H1 (cell line): ENCODE measurements around the gene MID1. TPM values are rescaled to one million over a fixed set of nuclear protein-coding genes. Genes with fewer than 3 reads are reported as not detected.

Source experiments
- CTCF ChIA-PET: fragments of 300-600 bp; sonication (Branson Sonifier 250); formaldehyde crosslinking; loops from one replicate; lab custom pipeline; 2021; ENCODE audit not compliant: partially characterized antibody; lab: Charles Lee
- POLR2A ChIA-PET: fragments of 300-600 bp; sonication (Branson Sonifier 250); formaldehyde crosslinking; loops from one replicate; lab custom pipeline; 2021; ENCODE audit warnings: inconsistent platforms; ENCODE audit not compliant: partially characterized antibody; lab: Charles Lee
- DNase-seq, 2 experiments: peaks; one replicate each; pipeline versions ENCODE4 v3.0.0 to v3.0.0-alpha.2; 2010 to 2022; ENCODE audit warnings: low spot score in 2 of 2, low read depth in 1 of 2, mixed read lengths in 1 of 2
- FAIRE-seq: peaks from 2 replicates; lab custom pipeline; 2011; peaks lifted over from hg19 to GRCh38; lab: Jason Lieb, UNC
- H2AFZ ChIP-seq: 2 replicates; pipeline ENCODE4 v1.8.1; 2012; ENCODE audit warnings: low read length, inconsistent platforms
- H2AK5ac ChIP-seq: 2 replicates; pipeline ENCODE4 v1.6.1; 2013; ENCODE audit warnings: low read depth, low read length
- H2BK120ac ChIP-seq: replicated peaks from 2 replicates; pipeline ENCODE3; 2013; ENCODE audit warnings: low read depth, low read length, inconsistent platforms
- H2BK12ac ChIP-seq: 2 replicates; pipeline ENCODE4 v1.6.1; 2013; ENCODE audit warnings: low read depth, low read length
- H2BK15ac ChIP-seq: 2 replicates; pipeline ENCODE4 v1.6.1; 2013; ENCODE audit warnings: low read length
- H2BK20ac ChIP-seq: 2 replicates; pipeline ENCODE4 v1.6.1; 2013; ENCODE audit warnings: low read length
- H2BK5ac ChIP-seq: 2 replicates; pipeline ENCODE4 v1.6.1; 2013; ENCODE audit warnings: low read depth, low read length
- H3K14ac ChIP-seq: 2 replicates; pipeline ENCODE4 v1.6.1; 2013; ENCODE audit warnings: inconsistent platforms; ENCODE audit not compliant: insufficient read length
- H3K18ac ChIP-seq: 2 replicates; pipeline ENCODE4 v1.6.1; 2013; ENCODE audit warnings: low read length; ENCODE audit errors: extremely low read depth
- H3K23ac ChIP-seq: 2 replicates; pipeline ENCODE4 v1.6.1; 2013; ENCODE audit warnings: inconsistent platforms; ENCODE audit not compliant: insufficient read length
- H3K23me2 ChIP-seq: 2 replicates; pipeline ENCODE4 v1.6.1; 2013; ENCODE audit warnings: low read depth, low read length
- H3K27ac ChIP-seq: 2 replicates; pipeline ENCODE4 v1.6.1; 2011; ENCODE audit warnings: low read depth, low read length, inconsistent platforms
- H3K27me3 ChIP-seq, 4 experiments: replicated peaks in 1 of 4; 1 replicate in 1 of 4; 2 replicates in 3 of 4; pipeline versions ENCODE4 v1.6.1 to v1.8.1; 2011 to 2013; ENCODE audit warnings: low read length in 3 of 4, mild to moderate bottlenecking in 3 of 4, inconsistent platforms in 2 of 4, mixed read lengths in 2 of 4, moderate library complexity in 1 of 4; ENCODE audit not compliant: control insufficient read depth in 3 of 4, insufficient read depth in 3 of 4; ENCODE audit errors: extremely low read depth in 1 of 4
- H3K36me3 ChIP-seq, 4 experiments: 2 replicates each; pipeline versions ENCODE4 v1.6.1 to v1.8.1; 2011 to 2013; ENCODE audit warnings: mild to moderate bottlenecking in 4 of 4, low read length in 3 of 4, moderate library complexity in 2 of 4, control low read depth in 1 of 4, inconsistent platforms in 1 of 4; ENCODE audit not compliant: insufficient read depth in 4 of 4, control insufficient read depth in 2 of 4
- H3K4ac ChIP-seq: replicated peaks from 2 replicates; pipeline ENCODE3; 2013; ENCODE audit warnings: low read length, low read depth, mixed read lengths, inconsistent platforms; ENCODE audit not compliant: insufficient read length
- H3K4me1 ChIP-seq, 4 experiments: replicated peaks in 1 of 4; 1 replicate in 1 of 4; 2 replicates in 3 of 4; pipeline versions ENCODE4 v1.6.1 to v1.8.1; 2011 to 2013; ENCODE audit warnings: low read length in 3 of 4, inconsistent platforms in 2 of 4, mixed read lengths in 1 of 4; ENCODE audit not compliant: insufficient read depth in 4 of 4, control insufficient read depth in 3 of 4
- H3K4me2 ChIP-seq, 2 experiments: 2 replicates each; pipeline versions ENCODE4 v1.6.1 to v1.8.1; 2011 to 2013; ENCODE audit warnings: low read depth in 2 of 2, low read length in 2 of 2, control low read depth in 1 of 2, inconsistent platforms in 1 of 2, mild to moderate bottlenecking in 1 of 2; ENCODE audit not compliant: insufficient read depth in 1 of 2
- H3K4me3 ChIP-seq, 4 experiments: fragments of 200-600, 300-600 bp in 1 of 4; sonication (generic), shearing (Covaris generic), sonication (Bioruptor Twin) in 1 of 4; 2 replicates each; pipeline versions ENCODE4 v1.5.1 to v1.8.1; 2011 to 2016; ENCODE audit warnings: low read length in 4 of 4, low read depth in 3 of 4, control low read depth in 2 of 4, inconsistent platforms in 2 of 4, mild to moderate bottlenecking in 2 of 4, mixed read lengths in 1 of 4, moderate library complexity in 1 of 4; ENCODE audit not compliant: insufficient read depth in 2 of 4; ENCODE audit errors: extremely low read depth in 1 of 4
- H3K56ac ChIP-seq: replicated peaks from 2 replicates; pipeline ENCODE3; 2013; ENCODE audit warnings: low read depth, mild to moderate bottlenecking, mixed read lengths, low read length, inconsistent platforms; ENCODE audit not compliant: insufficient read length
- H3K79me1 ChIP-seq: 2 replicates; pipeline ENCODE4 v1.6.1; 2013; ENCODE audit warnings: low read depth, low read length, control low read depth
- H3K79me2 ChIP-seq, 2 experiments: 2 replicates each; pipeline versions ENCODE4 v1.6.1 to v1.8.1; 2012 to 2013; ENCODE audit warnings: low read length in 2 of 2, mild to moderate bottlenecking in 2 of 2, inconsistent platforms in 1 of 2; ENCODE audit not compliant: insufficient read depth in 2 of 2, control insufficient read depth in 1 of 2
- H3K9ac ChIP-seq, 4 experiments: replicated peaks in 1 of 4; 1 replicate in 1 of 4; 2 replicates in 3 of 4; pipeline versions ENCODE4 v1.6.1 to v1.8.1; 2011 to 2013; ENCODE audit warnings: low read depth in 3 of 4, low read length in 3 of 4, control low read depth in 2 of 4, mild to moderate bottlenecking in 2 of 4, moderate library complexity in 2 of 4, inconsistent platforms in 1 of 4; ENCODE audit errors: extremely low read depth in 1 of 4
- H3K9me3 ChIP-seq, 2 experiments: 2 replicates each; pipeline versions ENCODE4 v1.6.1 to v1.8.1; 2012 to 2013; ENCODE audit warnings: mild to moderate bottlenecking in 2 of 2, moderate library complexity in 2 of 2, control low read depth in 1 of 2, inconsistent platforms in 1 of 2, low read depth in 1 of 2, low read length in 1 of 2, mixed read lengths in 1 of 2; ENCODE audit not compliant: insufficient read depth in 2 of 2
- H4K20me1 ChIP-seq, 2 experiments: replicated peaks in 1 of 2; 2 replicates each; pipeline versions ENCODE3 to v1.8.1; 2011 to 2013; ENCODE audit warnings: inconsistent platforms in 2 of 2, low read length in 2 of 2, mild to moderate bottlenecking in 1 of 2; ENCODE audit not compliant: insufficient read depth in 2 of 2, control insufficient read depth in 1 of 2
- H4K5ac ChIP-seq: 2 replicates; pipeline ENCODE4 v1.6.1; 2013; ENCODE audit warnings: low read length, low read depth, mixed read lengths, inconsistent platforms; ENCODE audit not compliant: insufficient read length
- H4K8ac ChIP-seq: 2 replicates; pipeline ENCODE4 v1.8.0; 2013; ENCODE audit warnings: mild to moderate bottlenecking, moderate library complexity, low read length, inconsistent platforms; ENCODE audit not compliant: insufficient read depth; ENCODE audit errors: extremely low read depth
- H4K91ac ChIP-seq: replicated peaks from 2 replicates; pipeline ENCODE3; 2013; ENCODE audit warnings: low read length, mixed read lengths, inconsistent platforms; ENCODE audit not compliant: insufficient read length
- CEBPB ChIP-seq: IDR thresholded peaks from 2 replicates; pipeline ENCODE4 v1.6.1; 2012; ENCODE audit warnings: low read depth, low read length
- JUN ChIP-seq: IDR thresholded peaks from 2 replicates; pipeline ENCODE4 v1.6.1; 2011; ENCODE audit warnings: low read depth, mild to moderate bottlenecking, improper control_type of control experiment, low read length
- JUND ChIP-seq: IDR thresholded peaks from 2 replicates; pipeline ENCODE4 v1.6.1; 2011; ENCODE audit warnings: mild to moderate bottlenecking, improper control_type of control experiment, low read length
- KDM1A ChIP-seq: fragments of 200-600, 300-600 bp; sonication (generic); IDR thresholded peaks from 2 replicates; pipeline ENCODE4 v1.7.1; 2016; ENCODE audit warnings: mild to moderate bottlenecking, low read length, borderline replicate concordance
- NRF1 ChIP-seq: IDR thresholded peaks from 2 replicates; pipeline ENCODE4 v1.6.1; 2011; ENCODE audit warnings: mild to moderate bottlenecking, low read depth, low read length, improper control_type of control experiment
- RBBP5 ChIP-seq: IDR thresholded peaks from 2 replicates; pipeline ENCODE4 v1.7.1; 2012; ENCODE audit warnings: low read depth, mild to moderate bottlenecking, inconsistent platforms, low read length, moderate library complexity, borderline replicate concordance
- RNF2 ChIP-seq: fragments of 200-900, 300-1000 bp; sonication (generic); IDR thresholded peaks from 2 replicates; pipeline ENCODE4 v1.7.1; 2016; ENCODE audit warnings: borderline replicate concordance, low read depth, mild to moderate bottlenecking, antibody characterized with exemption, low read length; ENCODE audit not compliant: poor library complexity, severe bottlenecking; ENCODE audit errors: missing control alignments
- SUZ12 ChIP-seq: fragments of 200-600 bp; sonication (generic); IDR thresholded peaks from 2 replicates; pipeline ENCODE4 v1.6.1; 2012; ENCODE audit warnings: mild to moderate bottlenecking, inconsistent platforms, low read length, moderate library complexity, mixed read lengths
- WGBS, 2 experiments: shearing (Covaris generic) in 1 of 2; methylation state at CpG; one replicate each; pipeline versions ENCODE4 v1.1.6 to v1.1.7; 2013 to 2015; ENCODE audit warnings: low lambda C conversion rate in 2 of 2, mixed read lengths in 2 of 2, inconsistent platforms in 1 of 2, low coverage in 1 of 2, missing lambda C conversion rate in 1 of 2; ENCODE audit not compliant: insufficient replicate concordance in 2 of 2, insufficient coverage in 1 of 2, insufficient read length in 1 of 2; ENCODE audit errors: extremely low coverage in 1 of 2, missing lambda C conversion rate in 1 of 2; 5-methylcytosine and 5-hydroxymethylcytosine counted together
- polyA plus RNA-seq, 7 experiments: library from polyadenylated mRNA; depleted of rRNA in 3 of 7; stranded (reverse) in 5 of 7; unstranded in 2 of 7; fragments of >200 nt in 5 of 7; fragments of 200-250 nt in 2 of 7; gene quantifications; 1 replicate in 5 of 7; 2 replicates in 1 of 7; 4 replicates in 1 of 7; pipeline versions ENCODE4 v1.2.1 to v1.2.3, GENCODE V29; 2011 to 2013; ENCODE audit warnings: missing spikeins in 2 of 7, mixed read lengths in 2 of 7
- total RNA-seq: library from RNA; stranded (reverse); fragmentation: NEBNext Ultra II Directional; extraction: Animal tissue kit (Norgen Biotek cat#: 25700); gene quantifications from 2 replicates; pipeline ENCODE4 v1.2.1, GENCODE V29; 2021

MID1 gene
- total and polyA plus RNA-seq, 2 of the 8 experiments (the other 6 are each of a cell fraction or from before 2014, with no cell fraction given) = 12.9 to 54.3 TPM

DNA sequence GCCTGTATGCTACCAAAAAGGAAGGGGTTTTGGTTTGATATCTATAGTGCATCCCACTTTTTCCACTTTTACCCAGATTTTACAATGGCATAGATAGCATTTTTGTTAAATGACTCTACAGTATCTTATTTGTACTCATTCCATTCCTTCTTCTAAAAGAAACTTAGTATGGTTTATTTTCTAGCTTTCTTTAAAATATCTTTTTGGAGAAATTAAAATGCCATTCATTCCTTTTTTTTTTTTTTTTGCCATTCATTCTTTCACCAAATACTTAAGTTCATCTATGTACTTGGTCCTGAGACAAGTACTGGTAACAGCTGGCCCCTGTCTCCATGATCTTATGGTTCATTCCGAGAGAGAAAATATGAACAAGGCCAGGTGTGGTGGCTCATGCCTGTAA lies 49.1 kb downstream of the MID1 start:
- Histone ChIP-seq H3K9me3 (peaks cover 0 to 2% of the 10 kb centered on the region in 2 experiments; a peak in 1 of 4 replicates), H2BK20ac (no peak overlapping the region), H2BK12ac (no peak overlapping the region), H3K23ac (no peak overlapping the region), H4K8ac (no peak overlapping the region), H3K27me3 (no peaks in the 10 kb centered on the region), H3K23me2 (no peaks in the 10 kb centered on the region), H4K20me1 (no peaks in the 10 kb centered on the region), H2BK15ac (no peak overlapping the region), H3K4me1 (no peaks in the 10 kb centered on the region), H3K79me2 (peaks cover 3 to 77% of the 10 kb centered on the region in 2 experiments; a peak in 3 of 4 replicates), H2BK120ac (no peak overlapping the region), H4K91ac (no peak overlapping the region), H3K56ac (no peak overlapping the region), H2BK5ac (no peak overlapping the region), H3K4me3 (no peak overlapping the region), H3K36me3 (peaks cover 0 to 7% (median 4%) of the 10 kb centered on the region in 4 experiments; a peak in 3 of 8 replicates), H3K4ac (no peak overlapping the region), H3K27ac (no peak overlapping the region), H3K79me1 (no peaks in the 10 kb centered on the region), H3K18ac (no peak overlapping the region), H3K9ac (no peak overlapping the region), H2AK5ac (no peak overlapping the region), H4K5ac (no peak overlapping the region), H3K14ac (no peak overlapping the region), H2AFZ (no peak overlapping the region), H3K4me2 (no peak overlapping the region)
- no peak for DNase-seq
- WGBS, 2 experiments = 100% methylated on average over 1 of the region's 1 CpG; no CpG with 5 or more reads in 1 of the 2 experiments
- FAIRE-seq = no peak
- CTCF ChIA-PET = interaction anchor here (1.1 kb wide), 1 partner anchor 10 kb away, joined by 5 read pairs; no protein-coding TSS in a partner anchor
- POLR2A ChIA-PET = no interaction called here
- TF ChIP-seq JUND (no peak), SUZ12 (no peak), NRF1 (no peak), KDM1A (no peak), JUN (no peak), CEBPB (no peak), RBBP5 (no peak), RNF2 (no peak)
